C4-2B (cell line): ENCODE results near the gene BCAR3.

Experiments used
- CTCF ChIP-seq: fragments of 450-650 bp; conservative IDR thresholded peaks from 2 replicates; pipeline ENCODE4 v1.5.1; 2017; ENCODE audit warnings: mild to moderate bottlenecking
- ZFX ChIP-seq: fragments of 450-650 bp; IDR thresholded peaks from 2 replicates; pipeline ENCODE4 v1.6.1; 2017

- TF ChIP-seq CTCF = no peak
- no peak for TF ChIP-seq ZFX
Observed at GRCh38 chr1:93611668-93612067, 70.0 kb downstream of the BCAR3 start.
